Measurements from ENCODE around the gene MAJIN. TPM values are rescaled to one million over a fixed set of nuclear protein-coding genes. Genes with fewer than 3 reads are reported as not detected.

The MAJIN gene
- total RNA-seq, 2 donors from 2014 or later = not detected

- Histone ChIP-seq H3K36me3 (peaks cover 7% of the 10 kb centered on the region), H3K4me1 (ENCODE audit: control insufficient read depth in 1 of 2, low read depth in 2 of 2) (peaks cover 0 to 6% of the 10 kb centered on the region in 2 donors), H3K27me3 (replicated peaks; ENCODE audit: insufficient read depth) (no peaks in the 10 kb centered on the region), H3K27ac (no peak overlapping the region), H3K4me3 (no peak overlapping the region), H3K9me3 (no peaks in the 10 kb centered on the region)
- ATAC-seq (ENCODE audit: insufficient number of reproducible peaks, low FRiP score, low read depth) = no peak
- DNase-seq (ENCODE audit: low spot score) = no peak
- no peak for TF ChIP-seq CTCF (IDR thresholded peaks at IDR 0.05)
These were observed 79.1 kb downstream of the MAJIN start for GRCh38 chr11:64892838-64893193.

GRCh38 chr11:64892411-64892831 lies 79.5 kb downstream of the MAJIN start:
- no peak overlapping the region for H3K4me3 ChIP-seq
- H3K9me3 ChIP-seq = no peaks in the 10 kb centered on the region
- no peak for TF ChIP-seq CTCF (IDR thresholded peaks at IDR 0.05)
- peaks cover 0 to 10% of the 10 kb centered on the region in 2 donors for H3K4me1 ChIP-seq (ENCODE audit: control insufficient read depth in 1 of 2, low read depth in 2 of 2)
- H3K27me3 ChIP-seq (replicated peaks; ENCODE audit: insufficient read depth) = no peaks in the 10 kb centered on the region
- ATAC-seq (ENCODE audit: insufficient number of reproducible peaks, low FRiP score, low read depth) (no peak), DNase-seq (ENCODE audit: low spot score) (no peak)
- no peak overlapping the region for H3K27ac ChIP-seq
- peaks cover 3% of the 10 kb centered on the region for H3K36me3 ChIP-seq

- Histone ChIP-seq H3K9me3 (no peaks in the 10 kb centered on the region), H3K27ac (no peak overlapping the region), H3K4me3 (no peak overlapping the region), H3K36me3 (no peaks in the 10 kb centered on the region), H3K27me3 (replicated peaks; ENCODE audit: insufficient read depth) (no peaks in the 10 kb centered on the region), H3K4me1 (ENCODE audit: control insufficient read depth in 1 of 2, low read depth in 2 of 2) (peaks cover 0 to 11% of the 10 kb centered on the region in 2 donors)
- DNase-seq (ENCODE audit: low spot score) (no peak), ATAC-seq (ENCODE audit: insufficient number of reproducible peaks, low FRiP score, low read depth) (no peak)
- no peak for TF ChIP-seq CTCF (IDR thresholded peaks at IDR 0.05)
These were observed 80.0 kb downstream of the MAJIN start for GRCh38 chr11:64891880-64892279.

GRCh38 chr11:64891215-64891848 lies 80.6 kb downstream of the MAJIN start:
- DNase-seq (ENCODE audit: low spot score) (no peak), ATAC-seq (ENCODE audit: insufficient number of reproducible peaks, low FRiP score, low read depth) (no peak)
- no peak for TF ChIP-seq CTCF (IDR thresholded peaks at IDR 0.05)
- Histone ChIP-seq H3K36me3 (no peaks in the 10 kb centered on the region), H3K27me3 (replicated peaks; ENCODE audit: insufficient read depth) (no peaks in the 10 kb centered on the region), H3K4me3 (no peak overlapping the region), H3K9me3 (no peaks in the 10 kb centered on the region), H3K27ac (no peak overlapping the region), H3K4me1 (ENCODE audit: control insufficient read depth in 1 of 2, low read depth in 2 of 2) (peaks cover 0 to 11% of the 10 kb centered on the region in 2 donors)

GRCh38 chr11:64890522-64890939 lies 81.4 kb downstream of the MAJIN start:
- ATAC-seq (ENCODE audit: insufficient number of reproducible peaks, low FRiP score, low read depth) = no peak
- Histone ChIP-seq H3K27ac (no peak overlapping the region), H3K4me3 (no peak overlapping the region), H3K9me3 (no peaks in the 10 kb centered on the region), H3K4me1 (ENCODE audit: control insufficient read depth in 1 of 2, low read depth in 2 of 2) (peaks cover 0 to 11% of the 10 kb centered on the region in 2 donors), H3K27me3 (replicated peaks; ENCODE audit: insufficient read depth) (no peaks in the 10 kb centered on the region), H3K36me3 (no peaks in the 10 kb centered on the region)
- TF ChIP-seq CTCF (IDR thresholded peaks at IDR 0.05) = no peak
- no peak for DNase-seq (ENCODE audit: low spot score)

Measured in thoracic aorta (tissue), 2 donors.